WTC11 (cell line): ENCODE measurements around the gene CAND2. TPM values are rescaled to one million over a fixed set of nuclear protein-coding genes. Genes with fewer than 3 reads are reported as not detected.

Experiments
- ATAC-seq: fragments of 200-7000 bp; cut with Tn5 transposase; 2 replicates; pipeline ENCODE4 v1.10.0; 2021; ENCODE audit warnings: mild to moderate bottlenecking, moderate library complexity
- CTCF ChIA-PET: fragments of 300-600 bp; sonication (Branson Sonifier 250); formaldehyde crosslinking; loops from one replicate; lab custom pipeline; 2021; ENCODE audit warnings: antibody characterized with exemption; lab: Charles Lee
- POLR2A ChIA-PET: fragments of 350-600 bp; sonication (Branson Sonifier 250); formaldehyde crosslinking; loops from one replicate; lab custom pipeline; 2021; ENCODE audit warnings: antibody characterized with exemption; lab: Charles Lee
- DNase-seq: peaks from one replicate; pipeline ENCODE4 v3.0.0; 2021; ENCODE audit warnings: low spot score
- H3K27ac Mint-ChIP-seq: 2 replicates; pipeline ENCODE4 v1.8.0; 2021; ENCODE audit warnings: mixed read lengths
- H3K27me3 Mint-ChIP-seq: 2 replicates; pipeline ENCODE4 v1.8.0; 2021; ENCODE audit warnings: low read depth, mild to moderate bottlenecking, moderate library complexity, mixed read lengths
- H3K36me3 Mint-ChIP-seq: 2 replicates; pipeline ENCODE4 v1.8.0; 2021; ENCODE audit warnings: mixed read lengths
- H3K4me1 Mint-ChIP-seq: 2 replicates; pipeline ENCODE4 v1.8.0; 2022; ENCODE audit warnings: mixed read lengths
- H3K4me3 Mint-ChIP-seq: 2 replicates; pipeline ENCODE4 v1.8.0; 2021; ENCODE audit warnings: mild to moderate bottlenecking, moderate library complexity, mixed read lengths
- H3K9me3 Mint-ChIP-seq: 2 replicates; pipeline ENCODE4 v1.8.0; 2021; ENCODE audit warnings: mixed read lengths
- ATF1 ChIP-seq: sonication (generic); formaldehyde crosslinking; IDR thresholded peaks from 2 replicates; pipeline ENCODE4 v1.8.1; 2023; ENCODE audit warnings: mild to moderate bottlenecking, moderate library complexity, missing genetic modification reagents
- ATF2 ChIP-seq: sonication (generic); formaldehyde crosslinking; IDR thresholded peaks from 2 replicates; pipeline ENCODE4 v1.8.1; 2022; ENCODE audit warnings: low read depth, missing genetic modification reagents, borderline replicate concordance
- ATF6 ChIP-seq: sonication (generic); formaldehyde crosslinking; IDR thresholded peaks from 2 replicates; pipeline ENCODE4 v1.8.1; 2023; ENCODE audit warnings: mild to moderate bottlenecking, missing genetic modification reagents
- ELF4 ChIP-seq: sonication (generic); formaldehyde crosslinking; IDR thresholded peaks from 2 replicates; pipeline ENCODE4 v1.8.1; 2022; ENCODE audit warnings: low read depth, mild to moderate bottlenecking, moderate library complexity, missing genetic modification reagents
- EMX1 ChIP-seq: fragments of 250-450 bp; sonication (Bioruptor Pico); IDR thresholded peaks from 2 replicates; pipeline ENCODE4 v1.8.0; 2021; ENCODE audit warnings: mild to moderate bottlenecking
- FOXJ3 ChIP-seq: sonication (generic); formaldehyde crosslinking; IDR thresholded peaks from 2 replicates; pipeline ENCODE4 v1.9.0; 2021; ENCODE audit warnings: missing genetic modification reagents, mild to moderate bottlenecking, borderline replicate concordance
- FOXP1 ChIP-seq: sonication (generic); formaldehyde crosslinking; IDR thresholded peaks from 2 replicates; pipeline ENCODE4 v1.8.0; 2022; ENCODE audit warnings: missing genetic modification reagents, mild to moderate bottlenecking, moderate library complexity, borderline replicate concordance
- GTF2I ChIP-seq: fragments of 250-450 bp; sonication (Bioruptor Pico); conservative IDR thresholded peaks from 2 replicates; pipeline ENCODE4 v1.4.0; 2021; ENCODE audit warnings: mild to moderate bottlenecking
- NFYB ChIP-seq: sonication (generic); formaldehyde crosslinking; conservative IDR thresholded peaks from 2 replicates; pipeline ENCODE4 v1.8.0; 2022; ENCODE audit warnings: low read depth, missing genetic modification reagents
- NR1H2 ChIP-seq: sonication (generic); formaldehyde crosslinking; IDR thresholded peaks from 2 replicates; pipeline ENCODE4 v1.9.0; 2021; ENCODE audit warnings: mild to moderate bottlenecking, moderate library complexity, missing genetic modification reagents
- PRRX2 ChIP-seq: fragments of 250-450 bp; sonication (Bioruptor Pico); IDR thresholded peaks from 2 replicates; pipeline ENCODE4 v1.8.0; 2021; ENCODE audit warnings: mild to moderate bottlenecking
- RELA ChIP-seq: sonication (generic); formaldehyde crosslinking; IDR thresholded peaks from 2 replicates; pipeline ENCODE4 v1.8.1; 2022; ENCODE audit warnings: missing genetic modification reagents, mild to moderate bottlenecking, borderline replicate concordance
- TCF7 ChIP-seq: sonication (generic); formaldehyde crosslinking; IDR thresholded peaks from 2 replicates; pipeline ENCODE4 v1.8.0; 2022; ENCODE audit warnings: mild to moderate bottlenecking, low read depth, missing genetic modification reagents, moderate library complexity
- TEAD4 ChIP-seq: sonication (generic); formaldehyde crosslinking; IDR thresholded peaks from 2 replicates; pipeline ENCODE4 v1.8.0; 2022; ENCODE audit warnings: mild to moderate bottlenecking, missing genetic modification reagents
- ZBTB43 ChIP-seq: sonication (generic); formaldehyde crosslinking; IDR thresholded peaks from 2 replicates; pipeline ENCODE4 v1.8.1; 2023; ENCODE audit warnings: mild to moderate bottlenecking, missing genetic modification reagents
- ZNF138 ChIP-seq: sonication (generic); formaldehyde crosslinking; conservative IDR thresholded peaks from 2 replicates; pipeline ENCODE4 v1.8.1; 2022; ENCODE audit warnings: mild to moderate bottlenecking, moderate library complexity, missing genetic modification reagents
- ZNF232 ChIP-seq: sonication (generic); formaldehyde crosslinking; IDR thresholded peaks from 2 replicates; pipeline ENCODE4 v1.8.0; 2022; ENCODE audit warnings: mild to moderate bottlenecking, missing genetic modification reagents
- ZNF396 ChIP-seq: fragments of 250-450 bp; sonication (Bioruptor Pico); IDR thresholded peaks from 2 replicates; pipeline ENCODE4 v1.8.0; 2021; ENCODE audit warnings: mild to moderate bottlenecking, moderate library complexity, borderline replicate concordance
- ZNF671 ChIP-seq: fragments of 250-450 bp; sonication (Bioruptor Pico); IDR thresholded peaks from 2 replicates; pipeline ENCODE4 v1.8.0; 2021; ENCODE audit warnings: mild to moderate bottlenecking
- total RNA-seq: library from RNA; stranded (reverse); gene quantifications from 3 replicates; pipeline ENCODE4 v1.2.3, GENCODE V29; 2021
- TF ChIP-seq, protein P1 (sequence below): fragments of 250-450 bp; sonication (Bioruptor Pico); IDR thresholded peaks from 2 replicates; pipeline ENCODE4 v2.1.2; 2022; ENCODE audit warnings: mild to moderate bottlenecking, moderate library complexity
- TF ChIP-seq, protein P2 (sequence below): sonication (generic); formaldehyde crosslinking; IDR thresholded peaks from 2 replicates; pipeline ENCODE4 v1.8.1; 2022; ENCODE audit warnings: mild to moderate bottlenecking, moderate library complexity, missing genetic modification reagents
- TF ChIP-seq, protein P3 (sequence below): sonication (generic); formaldehyde crosslinking; conservative IDR thresholded peaks from 2 replicates; pipeline ENCODE4 v1.8.1; 2023; ENCODE audit warnings: mild to moderate bottlenecking, low read depth, missing genetic modification reagents, moderate library complexity

CAND2 gene
- total RNA-seq, 1 experiment from 2014 or later = 15.4 TPM

DNA sequence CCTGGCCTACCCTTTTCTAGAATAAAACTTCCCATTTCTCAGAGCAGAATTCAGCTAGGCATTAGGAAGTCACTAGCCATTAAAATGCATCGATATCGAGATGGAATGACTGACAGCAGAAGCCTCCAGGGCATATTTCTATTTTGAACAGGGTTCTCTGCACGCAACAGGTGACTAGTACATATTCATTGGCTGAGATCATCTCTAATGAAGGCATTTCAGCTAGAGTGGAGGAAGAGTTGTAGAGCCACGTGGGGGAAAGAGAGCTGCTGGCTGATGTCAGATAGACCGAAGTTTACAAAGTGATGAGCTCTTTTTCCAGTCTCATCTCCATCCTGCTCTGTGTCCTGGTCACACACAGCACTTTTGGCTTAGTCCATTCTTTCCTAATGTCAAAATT, 44.9 kb upstream of the CAND2 start:
- ChIA-PET POLR2A (no interaction called here), CTCF (no interaction called here)
- Mint-ChIP-seq H3K4me3 (no peak overlapping the region), H3K27ac (no peak overlapping the region), H3K36me3 (no peaks in the 10 kb centered on the region), H3K4me1 (peaks cover 1% of the 10 kb centered on the region; the same call in 1 of the 2 replicates), H3K9me3 (no peaks in the 10 kb centered on the region), H3K27me3 (no peaks in the 10 kb centered on the region; the same call in 1 of the 2 replicates)
- ATAC-seq (no peak), DNase-seq (no peak)
- no peak for TF ChIP-seq ATF1 (CRISPR knock-in tag)
- no peak for TF ChIP-seq ZNF671 (CRISPR knock-in tag)
- no peak for TF ChIP-seq EMX1
- TF ChIP-seq ELF4 (CRISPR knock-in tag) = no peak
- TF ChIP-seq NR1H2 (CRISPR knock-in tag) = no peak
- TF ChIP-seq, protein P1, sequence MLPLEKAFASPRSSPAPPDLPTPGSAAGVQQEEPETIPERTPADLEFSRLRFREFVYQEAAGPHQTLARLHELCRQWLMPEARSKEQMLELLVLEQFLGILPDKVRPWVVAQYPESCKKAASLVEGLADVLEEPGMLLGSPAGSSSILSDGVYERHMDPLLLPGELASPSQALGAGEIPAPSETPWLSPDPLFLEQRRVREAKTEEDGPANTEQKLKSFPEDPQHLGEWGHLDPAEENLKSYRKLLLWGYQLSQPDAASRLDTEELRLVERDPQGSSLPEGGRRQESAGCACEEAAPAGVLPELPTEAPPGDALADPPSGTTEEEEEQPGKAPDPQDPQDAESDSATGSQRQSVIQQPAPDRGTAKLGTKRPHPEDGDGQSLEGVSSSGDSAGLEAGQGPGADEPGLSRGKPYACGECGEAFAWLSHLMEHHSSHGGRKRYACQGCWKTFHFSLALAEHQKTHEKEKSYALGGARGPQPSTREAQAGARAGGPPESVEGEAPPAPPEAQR (CRISPR knock-in tag) = no peak
- no peak for TF ChIP-seq RELA
- no peak for TF ChIP-seq FOXP1 (CRISPR knock-in tag)
- no peak for TF ChIP-seq FOXJ3 (CRISPR knock-in tag)
- TF ChIP-seq, protein P2, sequence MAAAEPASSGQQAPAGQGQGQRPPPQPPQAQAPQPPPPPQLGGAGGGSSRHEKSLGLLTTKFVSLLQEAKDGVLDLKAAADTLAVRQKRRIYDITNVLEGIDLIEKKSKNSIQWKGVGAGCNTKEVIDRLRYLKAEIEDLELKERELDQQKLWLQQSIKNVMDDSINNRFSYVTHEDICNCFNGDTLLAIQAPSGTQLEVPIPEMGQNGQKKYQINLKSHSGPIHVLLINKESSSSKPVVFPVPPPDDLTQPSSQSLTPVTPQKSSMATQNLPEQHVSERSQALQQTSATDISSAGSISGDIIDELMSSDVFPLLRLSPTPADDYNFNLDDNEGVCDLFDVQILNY (CRISPR knock-in tag) = no peak
- no peak for TF ChIP-seq ZBTB43 (CRISPR knock-in tag)
- no peak for TF ChIP-seq GTF2I
- TF ChIP-seq ZNF232 (CRISPR knock-in tag) = no peak
- no peak for TF ChIP-seq ZNF396

- Mint-ChIP-seq H3K27me3 (no peaks in the 10 kb centered on the region; the same call in 1 of the 2 replicates), H3K9me3 (no peaks in the 10 kb centered on the region), H3K27ac (no peak overlapping the region), H3K36me3 (no peaks in the 10 kb centered on the region), H3K4me1 (no peaks in the 10 kb centered on the region), H3K4me3 (no peak overlapping the region)
- ATAC-seq (no peak), DNase-seq (no peak)
- TF ChIP-seq, protein P3, sequence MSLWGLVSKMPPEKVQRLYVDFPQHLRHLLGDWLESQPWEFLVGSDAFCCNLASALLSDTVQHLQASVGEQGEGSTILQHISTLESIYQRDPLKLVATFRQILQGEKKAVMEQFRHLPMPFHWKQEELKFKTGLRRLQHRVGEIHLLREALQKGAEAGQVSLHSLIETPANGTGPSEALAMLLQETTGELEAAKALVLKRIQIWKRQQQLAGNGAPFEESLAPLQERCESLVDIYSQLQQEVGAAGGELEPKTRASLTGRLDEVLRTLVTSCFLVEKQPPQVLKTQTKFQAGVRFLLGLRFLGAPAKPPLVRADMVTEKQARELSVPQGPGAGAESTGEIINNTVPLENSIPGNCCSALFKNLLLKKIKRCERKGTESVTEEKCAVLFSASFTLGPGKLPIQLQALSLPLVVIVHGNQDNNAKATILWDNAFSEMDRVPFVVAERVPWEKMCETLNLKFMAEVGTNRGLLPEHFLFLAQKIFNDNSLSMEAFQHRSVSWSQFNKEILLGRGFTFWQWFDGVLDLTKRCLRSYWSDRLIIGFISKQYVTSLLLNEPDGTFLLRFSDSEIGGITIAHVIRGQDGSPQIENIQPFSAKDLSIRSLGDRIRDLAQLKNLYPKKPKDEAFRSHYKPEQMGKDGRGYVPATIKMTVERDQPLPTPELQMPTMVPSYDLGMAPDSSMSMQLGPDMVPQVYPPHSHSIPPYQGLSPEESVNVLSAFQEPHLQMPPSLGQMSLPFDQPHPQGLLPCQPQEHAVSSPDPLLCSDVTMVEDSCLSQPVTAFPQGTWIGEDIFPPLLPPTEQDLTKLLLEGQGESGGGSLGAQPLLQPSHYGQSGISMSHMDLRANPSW (CRISPR knock-in tag) = no peak
- no peak for TF ChIP-seq ZNF138
- TF ChIP-seq ATF6 (CRISPR knock-in tag) = no peak
- TF ChIP-seq TEAD4 (CRISPR knock-in tag) = no peak
- no peak for TF ChIP-seq ATF2 (CRISPR knock-in tag)
- no peak for TF ChIP-seq PRRX2 (CRISPR knock-in tag)
- TF ChIP-seq TCF7 (CRISPR knock-in tag) = no peak
- no peak for TF ChIP-seq NFYB (CRISPR knock-in tag)
- POLR2A ChIA-PET = no interaction called here
- CTCF ChIA-PET = no interaction called here
Measured at GRCh38 chr3:12752102-12752501, 44.4 kb upstream of the CAND2 start.
